H54 (cell line): ENCODE data around the gene RASSF7.
A peak's percentile ranks its signal among the peaks of the same experiment; 100 is the strongest.
"Not testable (repeated sequence)": the region's sequence is repeated elsewhere in the genome, so short reads cannot be mapped to it uniquely, and the experiment has no call there.

Experiments
- DNase-seq: peaks from one replicate; pipeline ENCODE4 v3.0.0; 2011; ENCODE audit warnings: low spot score, mixed read lengths; ENCODE audit not compliant: insufficient read length
- FAIRE-seq: peaks from 3 replicates; lab custom pipeline; 2011; peaks lifted over from hg19 to GRCh38; lab: Jason Lieb, UNC
- POLR2A ChIP-seq: IDR thresholded peaks from 2 replicates; pipeline ENCODE4 v1.6.1; 2011; ENCODE audit warnings: low read depth, mild to moderate bottlenecking, low read length

The RASSF7 gene

DNA sequence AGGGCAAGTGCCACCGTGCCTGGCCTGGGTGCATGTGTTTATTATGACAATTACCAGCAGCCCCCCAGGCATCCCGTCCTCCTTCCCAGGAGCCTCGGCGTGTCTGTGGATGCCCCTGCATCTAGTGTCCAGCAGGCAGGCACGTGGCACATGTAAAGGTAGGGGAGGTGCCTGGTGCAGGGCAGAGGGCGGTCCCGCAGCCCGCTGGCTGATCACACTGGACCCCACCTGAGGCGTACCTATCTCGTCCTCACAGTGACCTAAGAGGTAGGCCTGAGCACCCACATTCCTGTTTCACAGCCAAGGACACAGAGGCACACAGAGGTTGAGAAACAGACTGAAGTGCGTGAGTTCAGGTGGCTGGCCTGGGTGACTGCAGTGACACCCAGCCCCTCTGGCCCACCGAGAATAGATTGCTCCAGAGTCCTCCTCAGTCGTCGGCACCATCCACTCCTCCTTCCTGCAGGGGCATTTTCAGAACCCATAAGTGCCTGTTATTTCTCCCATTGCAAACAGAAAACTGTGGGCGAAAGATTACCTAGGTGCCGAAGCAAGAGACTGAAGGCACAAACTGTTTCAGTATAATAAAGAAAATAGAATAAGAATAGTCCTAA, 12.5 kb downstream of the RASSF7 start:
- no peak for TF ChIP-seq POLR2A
- DNase-seq, result no peak
- no peak for FAIRE-seq

DNA sequence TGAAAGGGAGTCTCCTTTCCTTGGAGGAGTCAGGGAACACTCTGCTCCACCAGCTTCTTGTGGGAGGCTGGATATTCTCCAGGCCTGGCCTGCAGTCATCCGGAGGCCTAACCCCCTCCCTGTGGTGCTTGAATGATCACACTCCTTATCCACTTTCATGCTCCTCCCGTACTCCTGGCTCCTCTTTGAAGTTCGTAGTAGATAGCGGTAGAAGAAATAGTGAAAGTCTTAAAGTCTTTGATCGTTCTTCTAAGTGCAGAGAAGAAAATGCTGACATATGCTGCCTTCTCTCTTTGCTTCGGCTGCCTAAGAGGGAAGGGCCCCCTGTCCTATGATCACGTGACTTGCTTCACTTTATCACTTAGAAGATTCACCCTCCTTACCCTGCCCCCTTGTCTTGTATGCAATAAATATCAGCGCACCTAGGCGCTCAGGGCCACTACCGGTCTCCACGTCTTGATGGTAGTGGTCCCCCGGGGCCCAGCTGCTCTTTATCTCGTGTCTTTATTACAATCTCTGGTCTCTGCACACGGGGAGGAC, 13.3 kb downstream of the RASSF7 start:
- FAIRE-seq, DNase-seq: not testable (repeated sequence)

DNA sequence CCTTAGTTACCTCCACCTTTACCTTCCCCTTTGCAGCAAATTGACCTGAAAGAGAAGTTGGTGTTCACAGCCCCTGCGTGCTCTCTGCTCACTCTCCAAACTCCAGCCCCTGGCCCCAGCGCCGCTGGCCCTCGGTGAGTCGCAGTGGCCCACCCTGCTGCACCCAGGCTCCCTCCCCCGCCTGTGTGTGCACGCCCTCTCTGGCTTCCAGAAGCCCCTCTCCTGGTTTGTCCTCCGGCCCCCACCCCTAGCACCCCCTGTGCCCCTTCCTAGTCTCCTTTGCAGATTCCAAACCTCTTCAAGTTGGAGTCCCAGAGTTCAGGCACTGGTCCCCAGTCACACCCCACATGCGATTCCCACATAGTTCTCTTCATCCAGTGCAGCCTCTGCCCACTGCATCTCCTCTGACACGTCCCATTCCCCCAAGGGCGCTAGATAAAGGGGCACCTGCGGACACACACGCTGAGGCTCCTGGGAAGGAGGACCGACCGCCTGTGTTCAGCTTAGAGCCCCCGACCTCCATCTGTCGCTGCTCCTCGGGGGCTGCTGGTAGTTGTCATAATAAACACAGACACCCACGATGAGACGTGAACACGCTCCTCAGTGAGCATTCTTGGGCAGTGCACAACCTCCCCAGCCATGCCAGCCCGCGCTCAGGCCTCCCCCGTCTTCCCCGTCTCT, 14.0 kb downstream of the RASSF7 start:
- FAIRE-seq (no peak), DNase-seq (no peak)
- TF ChIP-seq POLR2A, result no peak

DNA sequence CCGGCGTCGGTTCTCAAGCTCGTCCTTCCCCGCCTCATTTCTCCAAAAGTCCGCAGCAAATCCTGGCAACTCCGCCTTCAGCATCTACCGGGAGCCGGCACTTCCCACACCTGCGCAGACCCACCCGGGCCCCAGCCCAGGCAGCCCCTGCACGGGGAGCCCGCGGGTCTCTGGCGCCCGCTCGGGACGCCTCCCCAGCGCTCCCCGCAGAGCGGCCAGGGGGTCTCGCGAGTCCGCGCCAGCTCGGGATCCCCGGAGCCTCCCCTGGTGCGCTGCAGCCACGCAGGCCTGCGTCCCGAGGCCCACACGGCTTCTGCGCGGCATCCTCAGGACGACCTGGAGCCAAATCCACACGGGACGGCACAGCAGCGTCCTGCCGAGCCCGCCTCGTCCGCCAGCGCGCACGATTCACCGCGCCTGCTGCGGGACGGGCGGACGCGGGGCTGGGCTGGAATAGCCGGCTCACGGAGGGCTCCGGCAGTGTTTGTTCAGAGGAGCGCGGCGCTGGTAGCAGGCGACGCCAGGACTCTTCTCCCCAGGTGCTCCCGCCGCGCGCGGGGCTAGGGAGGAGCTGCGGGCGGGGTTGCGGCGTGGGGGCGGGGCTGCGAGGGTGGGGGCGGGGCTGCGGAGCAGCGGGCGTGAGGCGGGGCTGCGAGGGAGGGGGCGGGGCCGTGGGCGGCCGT, 14.7 kb downstream of the RASSF7 start:
- peak; percentile 59 for TF ChIP-seq POLR2A
- FAIRE-seq, result no peak
- peak; percentile 84 for DNase-seq

DNA sequence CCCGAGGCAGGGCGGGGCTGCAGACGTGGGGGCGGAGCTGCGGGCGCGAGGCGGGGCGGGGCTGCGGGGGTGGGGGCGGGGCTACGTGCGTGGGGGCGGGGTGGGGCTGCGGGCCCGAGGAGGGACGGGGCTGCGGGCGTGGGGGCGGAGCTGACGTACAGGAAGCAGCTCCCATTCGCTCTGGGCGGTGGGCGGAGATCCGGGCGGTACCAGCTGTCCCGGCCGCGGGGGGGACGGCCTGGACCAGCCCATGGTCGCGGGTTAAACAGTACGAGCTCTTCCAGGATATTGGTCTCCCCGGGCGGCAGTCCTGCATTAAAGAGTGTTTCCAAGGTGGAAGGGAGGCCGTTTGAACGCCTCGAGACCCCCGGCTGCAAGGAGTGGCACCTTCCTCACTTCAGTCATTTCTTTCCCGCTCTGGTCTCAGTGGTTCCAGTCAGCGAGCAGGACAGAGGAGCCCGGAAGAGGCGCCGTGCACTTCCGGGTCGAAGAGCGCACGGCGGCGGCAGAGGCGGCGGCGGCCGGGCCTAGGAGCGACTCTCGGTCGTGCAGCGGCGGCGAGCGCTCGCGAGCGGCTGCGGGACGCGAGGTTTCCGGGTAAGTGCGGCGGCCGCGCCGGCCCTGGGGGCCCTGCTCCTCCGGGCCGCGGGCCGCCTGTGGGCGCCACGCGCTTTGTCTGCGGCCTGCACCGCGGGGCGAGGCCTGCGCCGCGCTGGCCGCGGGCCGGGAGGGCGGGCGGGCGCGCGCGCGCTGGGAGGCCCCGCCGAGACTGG, 15.4 kb downstream of the RASSF7 start, which contains the start of gene PHRF1:
Gene PHRF1 (plus strand): TSS at position 475 of the 773 bp plus-strand sequence. CDS start 5,043 bp downstream, outside the sequence.
- DNase-seq (peak; percentile 99), FAIRE-seq (no peak)
- peak; percentile 75 for TF ChIP-seq POLR2A

DNA sequence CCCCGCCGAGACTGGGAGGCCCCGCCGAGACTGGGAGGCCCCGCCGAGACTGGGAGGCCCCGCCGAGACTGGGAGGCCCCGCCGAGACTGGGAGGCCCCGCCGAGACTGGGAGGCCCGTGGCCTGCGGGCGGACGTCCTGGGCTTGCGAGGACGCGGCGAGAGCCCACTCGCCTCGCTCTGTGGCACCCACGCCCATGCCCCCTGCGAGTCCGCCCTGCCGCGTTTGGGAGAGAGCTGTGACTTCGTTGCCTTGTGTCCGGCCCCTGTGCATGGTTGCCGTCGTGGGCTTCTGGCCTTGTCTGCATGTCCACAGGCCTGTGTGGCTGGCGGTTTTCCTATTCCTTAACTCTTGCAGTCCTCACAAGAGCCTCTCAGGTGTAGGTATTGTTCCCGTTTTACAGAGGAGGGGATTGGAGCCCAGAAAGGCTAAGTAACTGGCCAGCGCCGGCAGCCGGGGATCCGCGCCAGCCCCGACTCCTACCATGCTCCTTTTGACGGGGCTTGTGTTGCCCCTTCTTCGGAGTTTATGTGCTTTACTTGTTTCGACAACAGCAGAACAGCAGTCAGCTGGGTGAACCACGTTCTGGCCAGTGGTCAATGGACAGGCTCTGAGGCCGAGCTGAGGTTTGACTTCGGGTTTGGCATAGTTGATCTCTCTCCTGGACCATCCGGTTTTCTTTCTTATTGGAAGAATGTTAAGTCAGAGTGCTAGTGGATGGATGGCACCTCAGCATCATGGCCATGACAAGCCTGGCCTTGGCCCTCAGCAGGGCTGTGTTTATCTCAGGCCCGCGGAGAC, 16.2 kb downstream of the RASSF7 start:
- no peak for DNase-seq
- FAIRE-seq, result no peak
- TF ChIP-seq POLR2A, result no peak

DNA sequence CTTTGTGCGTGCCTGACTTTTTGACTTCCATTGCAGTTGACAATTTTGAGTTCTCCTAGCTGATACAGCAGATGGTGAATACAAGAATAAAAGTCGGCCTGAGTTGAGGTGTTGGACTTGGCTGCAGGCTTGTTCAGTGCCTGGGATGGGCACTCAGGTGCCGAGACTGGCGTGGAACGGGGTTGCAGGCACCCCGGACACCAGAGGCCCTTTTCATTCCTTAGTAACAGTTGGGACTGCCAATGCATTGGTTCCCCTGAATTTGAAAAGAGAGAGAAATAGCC, 16.8 kb downstream of the RASSF7 start:
- DNase-seq, result no peak
- no peak for FAIRE-seq
- no peak for TF ChIP-seq POLR2A

DNA sequence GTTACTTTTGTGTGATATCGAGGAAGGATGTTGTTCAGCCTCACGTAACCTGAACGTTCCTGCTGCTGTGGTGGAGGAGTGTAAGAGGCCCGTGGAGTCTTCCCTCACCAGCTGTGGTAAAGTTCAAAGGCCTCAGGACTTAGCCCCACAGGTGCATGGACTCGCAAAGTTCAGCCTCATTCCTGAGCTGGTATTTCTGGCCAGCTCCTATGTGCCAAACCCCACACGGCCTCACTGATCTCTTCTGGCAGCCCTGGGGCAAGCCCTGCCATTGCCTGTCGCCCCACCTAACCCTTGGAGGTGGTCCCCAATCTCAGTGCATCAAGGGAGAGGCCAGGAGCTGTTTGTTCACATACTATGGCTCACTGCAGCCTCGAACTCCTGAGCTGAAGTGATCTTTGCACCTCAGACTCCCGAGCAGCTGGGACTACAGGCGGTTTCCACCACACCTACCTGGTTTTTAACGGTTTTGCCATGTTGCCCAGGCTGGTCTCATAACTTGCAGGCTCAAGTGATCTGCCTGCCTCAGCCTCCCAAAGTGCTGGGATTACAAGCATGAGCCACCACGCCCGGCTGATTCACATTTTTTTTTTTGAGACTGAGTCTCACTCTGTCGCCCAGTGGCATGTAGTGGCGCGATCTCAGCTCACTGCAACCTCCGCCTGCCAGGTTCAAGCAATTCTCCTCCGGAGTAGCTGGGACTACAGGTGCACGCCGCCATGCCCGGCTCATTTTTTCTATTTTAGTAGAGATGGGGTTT, 17.7 kb downstream of the RASSF7 start:
- no peak for FAIRE-seq

DNA sequence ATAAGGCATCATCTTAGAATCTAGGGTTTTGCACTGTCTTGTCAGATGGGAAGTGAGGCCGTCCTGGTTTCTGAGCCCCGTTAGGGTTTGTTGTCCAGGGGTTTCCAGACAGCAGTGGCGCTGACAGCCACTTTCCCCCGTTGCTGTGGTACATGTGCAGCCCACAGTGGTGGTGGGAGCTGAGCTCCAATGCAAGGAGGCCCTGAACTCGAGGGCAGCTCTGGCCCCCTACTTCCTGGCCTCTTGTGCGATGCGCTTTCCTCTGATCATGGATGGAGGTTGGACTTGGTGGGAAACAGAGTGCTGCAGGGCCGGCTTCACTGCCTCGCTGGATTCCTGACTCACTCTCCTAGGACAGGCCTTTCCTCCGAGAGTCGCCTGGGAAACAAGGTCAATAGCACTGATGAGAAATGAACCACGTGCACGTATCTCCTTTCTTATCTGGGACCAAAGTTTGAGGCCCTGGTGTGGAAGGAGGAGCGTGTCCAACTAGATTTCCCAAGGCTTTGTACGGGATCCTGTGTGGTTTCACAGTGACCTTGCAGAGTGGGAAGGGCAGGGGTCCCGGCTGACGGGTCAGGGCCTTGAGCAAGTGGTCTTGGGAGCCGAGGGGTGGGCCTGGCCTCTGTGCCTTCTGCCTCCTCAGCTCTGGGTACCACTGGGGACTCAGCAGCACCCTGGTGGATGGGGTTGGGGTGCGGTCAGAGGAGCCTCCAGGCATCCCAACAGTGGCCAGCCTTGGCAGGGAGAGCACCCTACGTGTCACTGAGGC, 19.2 kb downstream of the RASSF7 start:
- no peak for TF ChIP-seq POLR2A
- DNase-seq (no peak), FAIRE-seq (no peak)

More for the DNA sequence above, 17.7 kb downstream of the RASSF7 start:
- DNase-seq, result no peak
- TF ChIP-seq POLR2A, result no peak

DNA sequence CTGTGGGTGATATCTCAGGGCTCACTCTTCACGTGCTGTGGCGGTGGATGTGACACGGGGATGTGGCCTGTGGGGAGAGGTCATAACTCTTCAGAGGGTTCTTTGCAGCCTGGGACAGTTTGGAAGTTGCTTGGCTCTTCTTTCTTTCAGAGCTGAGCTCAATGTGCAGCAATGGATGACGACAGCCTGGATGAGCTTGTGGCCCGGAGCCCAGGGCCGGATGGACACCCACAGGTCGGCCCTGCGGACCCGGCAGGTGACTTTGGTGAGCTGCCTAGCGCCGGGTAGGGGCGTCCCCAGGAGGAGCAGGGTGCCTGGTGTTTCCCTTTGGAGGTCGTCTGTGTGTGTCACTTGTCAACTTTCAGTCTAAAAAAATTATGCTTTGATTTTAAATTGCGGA, 20.6 kb downstream of the RASSF7 start:
- no peak for FAIRE-seq
- DNase-seq, result no peak
- no peak for TF ChIP-seq POLR2A

DNA sequence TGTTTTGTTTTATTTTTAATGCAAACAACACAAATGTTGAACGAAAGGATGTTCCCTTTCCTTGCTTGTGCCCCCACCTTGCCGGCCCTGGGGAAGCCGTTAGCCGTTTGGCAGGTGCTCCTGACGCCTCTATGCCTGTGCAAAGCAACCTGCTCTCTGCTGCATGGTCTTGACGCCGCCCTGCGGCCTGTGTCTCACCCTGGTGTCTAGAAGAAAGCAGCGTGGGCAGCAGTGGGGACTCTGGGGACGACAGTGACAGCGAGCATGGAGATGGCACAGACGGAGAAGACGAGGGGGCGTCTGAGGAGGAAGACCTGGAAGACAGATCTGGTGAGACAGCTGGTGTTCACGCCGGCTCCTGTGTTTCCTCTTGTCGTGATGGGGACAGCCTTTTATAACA, 21.0 kb downstream of the RASSF7 start:
- no peak for TF ChIP-seq POLR2A
- FAIRE-seq, result no peak
- DNase-seq, result no peak

DNA sequence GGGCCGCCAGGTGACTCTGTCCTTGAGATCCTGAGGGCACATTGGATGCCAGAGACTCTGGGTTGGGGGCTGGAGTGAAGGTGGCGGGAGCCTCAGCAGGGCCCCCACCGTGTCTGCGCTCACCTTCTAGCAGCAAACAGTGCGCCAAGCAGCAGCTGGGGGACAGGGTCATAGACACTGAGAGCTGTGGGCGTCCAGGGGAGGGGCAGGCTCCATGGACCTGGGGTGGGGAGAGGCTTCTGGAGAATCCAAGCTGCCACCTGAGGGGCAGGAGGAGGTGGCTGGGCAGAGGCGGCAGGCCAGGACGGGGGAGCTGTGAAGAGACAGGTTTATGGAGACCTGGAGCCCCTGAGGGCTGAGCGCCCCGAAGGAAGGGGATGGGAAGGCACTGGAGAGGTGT, 23.5 kb downstream of the RASSF7 start:
- DNase-seq (no peak), FAIRE-seq (no peak)
- no peak for TF ChIP-seq POLR2A
